Limb (tissue), 2 donors: ENCODE results near the gene SHH.

ENCODE experiments used
- DNase-seq, 2 donors: peaks; one replicate each; pipeline ENCODE4 v3.0.0-alpha.2; 2016; ENCODE audit errors: extremely low spot score in 2 of 2

Gene SHH

GRCh38 chr7:155807065-155807671 lies 5.1 kb downstream of the SHH start:
- no peak for DNase-seq

- DNase-seq: no peak
Measured at GRCh38 chr7:155806096-155806871, 6.0 kb downstream of the SHH start.

- DNase-seq: no peak
Measured at GRCh38 chr7:155805826-155806095, 6.5 kb downstream of the SHH start.

GRCh38 chr7:155804897-155805825 lies 7.1 kb downstream of the SHH start:
- peak; percentile 50 to 83 for DNase-seq

GRCh38 chr7:155804431-155804831 lies 7.8 kb downstream of the SHH start:
- DNase-seq: no peak

GRCh38 chr7:155803418-155804376 lies 8.6 kb downstream of the SHH start:
- DNase-seq: peak in 1 of 2 donors; percentile 56

GRCh38 chr7:155802906-155803417 lies 9.3 kb downstream of the SHH start:
- no peak for DNase-seq

GRCh38 chr7:155802291-155802690 lies 10.0 kb downstream of the SHH start:
- DNase-seq: no peak

GRCh38 chr7:155800741-155801267 lies 11.5 kb downstream of the SHH start:
- DNase-seq: no peak

GRCh38 chr7:155800301-155800700 lies 12.0 kb downstream of the SHH start:
- DNase-seq: no peak

GRCh38 chr7:155799514-155799913 lies 12.7 kb downstream of the SHH start:
- DNase-seq: no peak

- DNase-seq: no peak
Measured at GRCh38 chr7:155798673-155799439, 13.4 kb downstream of the SHH start.

- no peak for DNase-seq
Measured at GRCh38 chr7:155797262-155798250, 14.7 kb downstream of the SHH start.

GRCh38 chr7:155796381-155797261 lies 15.6 kb downstream of the SHH start:
- peak in 1 of 2 donors; percentile 84 for DNase-seq

- DNase-seq: no peak
Measured at GRCh38 chr7:155795951-155796350, 16.3 kb downstream of the SHH start.

- DNase-seq: no peak
Measured at GRCh38 chr7:155795401-155795800, 16.9 kb downstream of the SHH start.

GRCh38 chr7:155794196-155794595 lies 18.1 kb downstream of the SHH start:
- DNase-seq: no peak

- DNase-seq: no peak
Measured at GRCh38 chr7:155793720-155794119, 18.5 kb downstream of the SHH start.
